Measurements from ENCODE around the gene PTPRJ. TPM values are rescaled to one million over a fixed set of nuclear protein-coding genes. Genes with fewer than 3 reads are reported as not detected.
"Not testable (repeated sequence)": the region's sequence is repeated elsewhere in the genome, so short reads cannot be mapped to it uniquely, and the experiment has no call there.

Gene PTPRJ
- total RNA-seq, 1 donor from 2014 or later: 22.9 TPM

DNA sequence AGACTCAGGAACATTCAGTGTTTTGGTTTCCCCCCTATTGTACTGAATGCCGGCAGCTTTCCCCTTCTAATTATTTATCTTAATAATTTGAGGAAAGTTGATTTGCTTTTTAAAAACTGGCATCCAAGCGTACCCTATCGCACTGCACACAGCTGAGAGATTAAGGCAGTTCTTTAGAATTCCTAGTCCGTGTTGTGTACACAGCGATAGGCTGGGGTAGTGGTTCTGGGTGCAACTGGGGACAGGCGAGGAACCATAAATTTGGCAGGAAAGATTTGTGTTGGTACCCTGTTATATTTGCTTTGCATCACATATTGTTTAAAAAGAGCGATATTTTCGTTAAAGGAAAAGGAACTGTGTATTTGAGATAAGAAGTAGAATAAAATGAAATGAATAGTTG, 39.2 kb downstream of the PTPRJ start:
- TF ChIP-seq, protein P1, sequence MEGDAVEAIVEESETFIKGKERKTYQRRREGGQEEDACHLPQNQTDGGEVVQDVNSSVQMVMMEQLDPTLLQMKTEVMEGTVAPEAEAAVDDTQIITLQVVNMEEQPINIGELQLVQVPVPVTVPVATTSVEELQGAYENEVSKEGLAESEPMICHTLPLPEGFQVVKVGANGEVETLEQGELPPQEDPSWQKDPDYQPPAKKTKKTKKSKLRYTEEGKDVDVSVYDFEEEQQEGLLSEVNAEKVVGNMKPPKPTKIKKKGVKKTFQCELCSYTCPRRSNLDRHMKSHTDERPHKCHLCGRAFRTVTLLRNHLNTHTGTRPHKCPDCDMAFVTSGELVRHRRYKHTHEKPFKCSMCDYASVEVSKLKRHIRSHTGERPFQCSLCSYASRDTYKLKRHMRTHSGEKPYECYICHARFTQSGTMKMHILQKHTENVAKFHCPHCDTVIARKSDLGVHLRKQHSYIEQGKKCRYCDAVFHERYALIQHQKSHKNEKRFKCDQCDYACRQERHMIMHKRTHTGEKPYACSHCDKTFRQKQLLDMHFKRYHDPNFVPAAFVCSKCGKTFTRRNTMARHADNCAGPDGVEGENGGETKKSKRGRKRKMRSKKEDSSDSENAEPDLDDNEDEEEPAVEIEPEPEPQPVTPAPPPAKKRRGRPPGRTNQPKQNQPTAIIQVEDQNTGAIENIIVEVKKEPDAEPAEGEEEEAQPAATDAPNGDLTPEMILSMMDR (IDR thresholded peaks at IDR 0.05; ENCODE audit: insufficient read depth, low read depth, low read length): no peak
- no peak for TF ChIP-seq EZH2 (IDR thresholded peaks at IDR 0.05; ENCODE audit: insufficient read depth, low read length)
- Mint-ChIP-seq H3K4me1 (ENCODE audit: low read depth, unreplicated experiment) (peaks cover 25% of the 10 kb centered on the region), H3K9me3 (ENCODE audit: unreplicated experiment) (no peaks in the 10 kb centered on the region), H3K27ac (ENCODE audit: unreplicated experiment) (no peak overlapping the region), H3K27me3 (ENCODE audit: low read depth, unreplicated experiment) (no peaks in the 10 kb centered on the region), H3K36me3 (ENCODE audit: low read depth, unreplicated experiment) (no peaks in the 10 kb centered on the region), H3K4me3 (ENCODE audit: unreplicated experiment) (no peak overlapping the region)
- H3K9ac ChIP-seq (ENCODE audit: low read length): no peak overlapping the region
- peaks cover 74% of the 10 kb centered on the region for H4K20me1 ChIP-seq (ENCODE audit: insufficient read depth, low read length)
- no peak overlapping the region for H3K4me3 ChIP-seq (ENCODE audit: insufficient read depth, low read depth, low read length)
- H3K4me1 ChIP-seq (ENCODE audit: insufficient read depth, low read length): peaks cover 14% of the 10 kb centered on the region
- no peak overlapping the region for H3K4me2 ChIP-seq (ENCODE audit: low read length)
- H3K79me2 ChIP-seq (ENCODE audit: insufficient read depth, low read length): peaks cover 87% of the 10 kb centered on the region
- DNase-seq (ENCODE audit: low read depth) (no peak), FAIRE-seq (no peak)
- H3K27me3 ChIP-seq (ENCODE audit: insufficient read depth, low read length): no peaks in the 10 kb centered on the region
- no peak overlapping the region for H2AFZ ChIP-seq (ENCODE audit: low read depth, low read length)
- H3K9me3 ChIP-seq (ENCODE audit: insufficient read depth, low read depth, low read length): no peaks in the 10 kb centered on the region
- H3K36me3 ChIP-seq (ENCODE audit: insufficient read depth, low read length): no peaks in the 10 kb centered on the region
- H3K27ac ChIP-seq (ENCODE audit: low read depth, low read length): no peak overlapping the region

DNA sequence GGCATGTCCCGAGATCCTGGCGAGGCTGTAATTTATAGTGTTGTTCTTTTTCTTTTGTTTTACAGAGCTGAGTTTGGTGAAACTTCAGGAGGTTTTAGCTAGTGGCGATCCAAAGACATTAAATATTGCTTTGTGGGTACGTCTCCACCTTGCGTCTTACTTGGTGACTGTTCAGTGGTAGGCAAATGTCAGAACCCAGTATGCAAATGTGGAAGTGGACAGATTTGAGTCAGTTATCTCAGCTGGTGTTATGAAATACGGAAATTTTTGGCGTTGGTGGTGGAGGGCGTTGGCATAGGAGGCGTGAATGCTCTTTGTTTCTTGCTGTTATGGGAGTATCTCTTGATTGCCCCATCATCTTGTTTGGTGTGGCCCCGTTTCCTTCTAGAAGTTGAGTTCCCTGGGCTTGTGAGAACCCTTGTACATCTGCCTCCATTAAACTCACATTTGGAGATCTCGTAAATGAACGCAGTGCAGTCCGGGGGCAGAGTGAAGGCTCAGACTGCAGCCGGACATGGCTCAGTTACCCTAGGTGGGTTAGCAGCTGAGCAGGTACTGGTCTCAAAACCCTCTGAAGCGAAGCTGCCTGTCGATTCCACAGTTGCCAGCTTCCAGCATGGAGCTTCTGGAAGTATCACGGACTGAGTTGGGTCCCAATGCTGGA, 39.9 kb downstream of the PTPRJ start:
- Histone ChIP-seq H3K4me1 (ENCODE audit: insufficient read depth, low read length) (peaks cover 15% of the 10 kb centered on the region), H3K9me3 (ENCODE audit: insufficient read depth, low read depth, low read length) (no peaks in the 10 kb centered on the region), H3K4me2 (ENCODE audit: low read length) (no peak overlapping the region), H3K36me3 (ENCODE audit: insufficient read depth, low read length) (no peaks in the 10 kb centered on the region), H3K9ac (ENCODE audit: low read length) (no peak overlapping the region), H4K20me1 (ENCODE audit: insufficient read depth, low read length) (peaks cover 75% of the 10 kb centered on the region), H2AFZ (ENCODE audit: low read depth, low read length) (no peak overlapping the region), H3K27me3 (ENCODE audit: insufficient read depth, low read length) (no peaks in the 10 kb centered on the region), H3K4me3 (ENCODE audit: insufficient read depth, low read depth, low read length) (no peak overlapping the region), H3K27ac (ENCODE audit: low read depth, low read length) (no peak overlapping the region), H3K79me2 (ENCODE audit: insufficient read depth, low read length) (peaks cover 86% of the 10 kb centered on the region)
- DNase-seq (ENCODE audit: low read depth) (no peak), FAIRE-seq (no peak)
- Mint-ChIP-seq H3K27me3 (ENCODE audit: low read depth, unreplicated experiment) (no peaks in the 10 kb centered on the region), H3K4me3 (ENCODE audit: unreplicated experiment) (no peak overlapping the region), H3K9me3 (ENCODE audit: unreplicated experiment) (no peaks in the 10 kb centered on the region), H3K27ac (ENCODE audit: unreplicated experiment) (no peak overlapping the region), H3K4me1 (ENCODE audit: low read depth, unreplicated experiment) (peaks cover 25% of the 10 kb centered on the region), H3K36me3 (ENCODE audit: low read depth, unreplicated experiment) (no peaks in the 10 kb centered on the region)
- no peak for TF ChIP-seq EZH2 (IDR thresholded peaks at IDR 0.05; ENCODE audit: insufficient read depth, low read length)
- TF ChIP-seq, protein P1 (IDR thresholded peaks at IDR 0.05; ENCODE audit: insufficient read depth, low read depth, low read length): no peak

DNA sequence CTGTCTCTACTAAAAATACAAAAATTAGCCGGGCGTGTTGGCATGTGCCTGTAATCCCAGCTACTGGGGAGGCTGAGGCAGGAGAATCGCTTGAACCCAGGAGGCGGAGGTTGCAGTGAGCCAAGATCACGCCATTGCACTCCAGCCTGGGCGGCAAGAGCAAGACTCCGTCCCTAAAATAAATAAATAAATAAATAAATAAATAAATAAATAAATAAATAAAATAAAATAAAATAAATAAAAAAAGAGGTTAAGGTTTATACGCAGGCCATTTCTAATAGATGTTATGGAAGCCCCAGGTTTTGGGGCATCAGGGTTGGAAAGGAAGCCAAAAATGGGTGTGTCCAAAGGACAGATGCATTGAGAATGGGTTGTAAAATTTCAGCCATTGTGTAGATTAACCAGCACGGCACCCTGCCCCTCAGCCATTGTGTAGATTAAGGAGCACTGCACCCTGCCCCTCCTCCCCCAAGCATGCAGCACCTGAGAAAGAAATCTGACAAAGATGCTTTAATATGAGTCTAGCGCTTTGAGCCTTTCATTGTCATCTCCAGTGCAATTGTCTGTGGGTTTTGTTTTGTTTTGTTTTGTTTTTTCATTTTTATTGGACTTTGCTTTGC, 41.0 kb downstream of the PTPRJ start:
- not testable (repeated sequence) for H3K4me2 ChIP-seq (ENCODE audit: low read length); H3K9me3 Mint-ChIP-seq (ENCODE audit: unreplicated experiment); H3K27ac ChIP-seq (ENCODE audit: low read depth, low read length); DNase-seq (ENCODE audit: low read depth); FAIRE-seq; H3K4me3 Mint-ChIP-seq (ENCODE audit: unreplicated experiment); H3K9me3 ChIP-seq (ENCODE audit: insufficient read depth, low read depth, low read length); H2AFZ ChIP-seq (ENCODE audit: low read depth, low read length); H3K27ac Mint-ChIP-seq (ENCODE audit: unreplicated experiment); H3K27me3 ChIP-seq (ENCODE audit: insufficient read depth, low read length); H3K4me3 ChIP-seq (ENCODE audit: insufficient read depth, low read depth, low read length); H3K27me3 Mint-ChIP-seq (ENCODE audit: low read depth, unreplicated experiment); H3K36me3 ChIP-seq (ENCODE audit: insufficient read depth, low read length); H3K36me3 Mint-ChIP-seq (ENCODE audit: low read depth, unreplicated experiment); H3K9ac ChIP-seq (ENCODE audit: low read length)
- Histone ChIP-seq H4K20me1 (ENCODE audit: insufficient read depth, low read length) (peaks cover 76% of the 10 kb centered on the region), H3K4me1 (ENCODE audit: insufficient read depth, low read length) (peaks cover 15% of the 10 kb centered on the region), H3K79me2 (ENCODE audit: insufficient read depth, low read length) (peaks cover 88% of the 10 kb centered on the region)
- peaks cover 25% of the 10 kb centered on the region for H3K4me1 Mint-ChIP-seq (ENCODE audit: low read depth, unreplicated experiment)

Data from astrocyte (in vitro differentiated cells and primary cell).